GM19035 (cell line): ENCODE results near the gene LLGL1.
"Not testable (repeated sequence)": the region's sequence is repeated elsewhere in the genome, so short reads cannot be mapped to it uniquely, and the experiment has no call there.

Experiments used
- ATAC-seq: cut with Tn5 transposase; IDR thresholded peaks from one replicate; pipeline ENCODE4 v1.9.1; 2021; ENCODE audit not compliant: unreplicated experiment

Gene LLGL1

DNA sequence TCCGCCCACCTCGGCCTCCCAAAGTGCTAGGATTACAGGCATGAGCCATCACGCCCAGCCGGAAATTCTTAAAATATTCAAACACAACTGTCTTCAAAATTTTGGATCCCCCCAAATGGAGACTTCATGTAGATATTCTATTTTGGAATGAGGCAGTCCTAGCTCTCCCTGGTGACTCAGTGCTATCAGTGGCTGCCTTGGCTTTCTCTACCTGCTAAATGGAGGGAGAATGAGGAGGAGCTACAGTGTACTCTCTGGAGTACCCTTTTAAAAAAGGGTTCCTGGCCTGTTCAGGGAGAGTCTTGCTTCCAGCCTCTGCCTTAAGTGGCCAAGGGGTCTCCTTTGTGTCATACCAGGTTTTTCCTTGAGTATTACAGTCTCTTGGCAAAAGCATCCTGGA, 31.0 kb upstream of the LLGL1 start:
- ATAC-seq = no peak

DNA sequence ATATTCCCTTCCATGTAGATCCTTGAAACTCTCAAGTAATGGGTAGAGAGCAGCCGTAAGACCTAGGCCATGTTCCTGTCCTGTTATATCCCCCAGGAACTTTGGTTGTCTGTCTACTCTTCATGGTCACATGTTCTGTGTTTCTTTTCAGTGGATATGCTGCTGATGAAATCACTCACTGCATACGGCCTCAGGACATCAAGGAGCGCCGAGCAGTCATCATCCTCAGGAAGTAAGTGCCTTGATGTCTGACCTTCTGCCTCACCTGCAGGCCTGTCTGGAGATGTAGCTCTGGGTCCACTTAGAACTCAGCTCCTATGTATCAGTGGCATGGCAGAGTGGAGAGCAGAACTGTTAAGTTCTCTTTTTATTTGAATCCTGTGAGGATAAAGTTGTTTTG, 30.6 kb upstream of the LLGL1 start:
- no peak for ATAC-seq

DNA sequence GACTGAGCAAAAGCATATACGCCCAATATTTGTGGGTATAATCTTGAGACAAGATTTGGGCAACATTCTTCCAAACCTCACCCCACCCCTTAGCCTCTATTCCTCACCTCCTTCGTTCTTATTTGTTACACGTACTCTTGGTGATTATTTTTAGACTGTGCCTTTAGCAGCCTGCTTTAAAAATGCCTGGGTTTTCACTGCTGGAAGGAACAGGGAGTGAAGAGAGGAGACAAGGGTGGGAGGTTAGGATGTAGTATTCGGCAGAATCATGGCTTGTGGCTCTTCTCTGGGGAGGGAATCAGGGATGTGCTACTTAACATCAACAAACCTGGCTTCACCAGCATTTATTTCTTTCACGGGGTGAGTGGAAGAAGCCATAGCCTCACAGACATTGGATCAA, 30.2 kb upstream of the LLGL1 start:
- no peak for ATAC-seq

DNA sequence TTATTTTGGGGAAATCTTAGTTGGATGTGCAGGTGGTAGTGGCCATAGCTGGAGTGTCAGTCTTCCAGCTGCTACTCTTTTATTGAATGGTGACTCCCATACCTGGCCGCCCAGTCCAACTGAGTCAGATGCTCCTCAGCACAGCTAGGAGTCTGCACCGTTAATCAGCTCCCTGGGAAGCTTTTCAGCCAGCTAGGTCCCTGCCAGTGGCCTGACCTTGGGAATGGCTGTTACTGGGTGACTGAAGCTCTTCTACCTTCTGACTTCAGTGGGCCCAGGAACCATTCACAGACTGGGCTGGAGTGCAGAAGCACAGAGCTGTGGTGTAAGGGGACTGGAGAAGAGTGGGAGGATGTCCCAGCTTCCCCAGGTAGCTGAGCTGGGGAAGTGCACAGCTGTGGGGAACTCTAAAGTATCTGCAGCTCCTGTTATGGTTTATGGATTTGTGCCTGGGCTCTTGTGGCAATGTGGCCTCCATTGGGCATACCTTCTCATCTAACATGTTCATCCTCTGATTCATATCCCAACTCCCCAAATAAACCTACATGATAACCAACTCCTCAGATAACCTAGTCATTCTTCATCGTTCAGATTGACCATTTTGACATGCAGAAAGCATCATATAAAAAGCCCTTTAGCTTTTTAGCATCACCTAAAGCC, 27.8 kb upstream of the LLGL1 start:
- no peak for ATAC-seq

DNA sequence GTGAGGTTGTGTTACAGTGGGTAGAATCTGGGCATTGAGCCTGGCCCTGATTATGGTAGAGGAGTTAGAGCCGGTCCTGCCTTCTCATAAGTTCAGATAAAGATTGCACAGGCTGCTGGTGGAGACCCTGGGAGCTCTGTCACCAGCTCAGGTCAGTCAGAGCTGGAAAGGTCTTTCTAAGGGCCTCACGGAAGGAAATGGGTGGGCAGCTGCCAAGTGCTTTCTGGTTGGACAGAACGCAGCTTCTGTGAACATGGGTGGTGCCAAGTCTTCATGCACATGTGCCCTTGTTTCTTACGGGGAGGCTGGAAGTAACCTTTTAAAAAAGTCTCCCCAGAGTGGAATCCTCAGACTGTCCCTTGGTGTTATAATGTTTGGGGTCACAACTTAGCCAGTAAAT, 26.9 kb upstream of the LLGL1 start:
- ATAC-seq = no peak

DNA sequence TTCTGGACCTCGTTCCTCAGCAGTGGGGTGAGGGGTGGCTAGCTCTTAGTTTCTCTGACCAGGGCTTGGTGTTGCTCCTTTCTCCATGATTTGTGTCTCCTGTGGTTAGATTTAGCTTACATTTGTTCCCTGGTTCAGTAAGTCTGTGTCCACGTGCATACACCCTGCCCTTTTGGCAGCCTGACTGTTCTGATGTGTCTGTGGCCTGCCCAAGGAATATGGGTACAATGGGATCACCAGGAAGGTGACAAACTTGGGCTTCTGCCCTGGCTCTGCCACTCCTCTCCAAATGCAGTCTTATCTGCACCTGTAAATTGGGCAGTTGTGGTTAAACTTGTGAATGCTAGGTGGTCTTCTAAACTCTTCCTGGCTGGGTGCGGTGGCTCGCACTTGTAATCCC, 24.3 kb upstream of the LLGL1 start:
- no peak for ATAC-seq

DNA sequence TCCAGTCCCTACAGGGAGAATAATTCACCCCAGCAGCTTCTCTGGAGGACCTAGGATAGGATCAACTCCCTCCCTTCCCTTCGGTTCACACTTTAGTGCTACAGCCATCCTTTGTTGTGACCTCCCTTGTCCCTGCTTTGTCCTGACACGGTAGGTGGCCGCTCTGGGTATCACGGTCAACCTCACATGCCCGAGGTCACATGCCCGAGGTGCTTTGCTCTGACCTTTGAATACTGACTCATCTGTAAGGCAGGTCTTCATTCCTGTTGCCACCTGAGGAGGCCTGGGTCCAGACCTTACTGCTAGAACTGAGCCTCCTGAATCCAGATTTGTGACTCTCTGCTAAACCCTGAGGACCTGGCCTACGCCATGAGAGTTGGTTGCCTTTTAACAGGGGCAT, 22.1 kb upstream of the LLGL1 start:
- ATAC-seq = no peak

DNA sequence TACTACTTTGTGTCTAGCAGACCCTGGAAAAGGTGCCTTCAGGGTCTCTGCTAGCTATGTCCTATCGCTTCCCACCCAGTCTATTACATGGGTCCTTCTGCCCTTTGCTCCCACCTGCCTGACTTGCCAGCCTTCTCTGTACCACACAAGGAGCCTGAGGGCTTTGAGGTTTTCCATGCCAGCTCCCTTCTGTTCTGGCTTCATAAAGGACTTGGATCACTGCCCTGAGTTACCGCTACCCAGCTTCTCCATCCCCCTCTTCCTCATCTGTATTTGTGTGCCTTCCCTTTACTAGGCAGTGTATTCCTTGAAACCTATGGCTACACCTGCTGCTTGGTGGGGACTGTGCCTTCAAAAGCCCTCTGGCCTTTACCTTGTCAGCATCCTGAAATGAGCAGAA, 19.6 kb upstream of the LLGL1 start:
- ATAC-seq = no peak

DNA sequence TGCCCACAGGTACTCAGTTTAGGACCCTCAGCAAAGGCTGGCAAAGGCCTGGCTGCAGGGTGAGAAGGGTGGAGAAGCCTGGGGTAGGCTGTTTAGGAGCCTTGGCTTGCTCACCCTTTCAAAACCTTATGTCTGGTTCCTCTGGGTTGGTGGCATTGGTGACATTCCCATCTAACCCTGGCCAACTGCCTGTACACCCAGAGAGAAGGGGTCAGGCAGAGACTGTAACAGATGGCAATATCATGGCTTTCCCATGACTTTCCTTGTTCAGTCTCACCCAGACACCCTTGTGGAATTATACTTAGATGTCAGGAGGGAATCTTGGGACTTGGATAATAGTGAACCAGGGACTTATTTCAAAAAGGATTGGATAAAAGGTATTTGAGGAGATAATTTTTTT, 18.5 kb upstream of the LLGL1 start:
- ATAC-seq = no peak

DNA sequence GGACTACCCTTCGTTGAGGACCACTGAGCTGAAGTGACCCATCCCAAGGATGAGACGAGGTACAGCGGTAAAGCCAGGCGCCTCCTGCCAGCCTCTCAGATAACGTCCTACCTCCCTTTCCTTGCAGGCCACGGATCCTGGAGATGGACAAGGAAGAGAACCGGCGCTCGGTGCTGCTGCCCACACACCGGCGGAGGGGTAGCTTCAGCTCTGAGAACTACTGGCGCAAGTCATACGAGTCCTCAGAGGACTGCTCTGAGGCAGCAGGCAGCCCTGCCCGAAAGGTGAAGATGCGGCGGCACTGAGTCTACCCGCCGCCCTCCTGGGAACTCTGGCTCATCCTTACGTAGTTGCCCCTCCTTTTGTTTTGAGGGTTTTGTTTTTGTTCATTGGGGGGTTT, 17.3 kb upstream of the LLGL1 start:
- no peak for ATAC-seq

DNA sequence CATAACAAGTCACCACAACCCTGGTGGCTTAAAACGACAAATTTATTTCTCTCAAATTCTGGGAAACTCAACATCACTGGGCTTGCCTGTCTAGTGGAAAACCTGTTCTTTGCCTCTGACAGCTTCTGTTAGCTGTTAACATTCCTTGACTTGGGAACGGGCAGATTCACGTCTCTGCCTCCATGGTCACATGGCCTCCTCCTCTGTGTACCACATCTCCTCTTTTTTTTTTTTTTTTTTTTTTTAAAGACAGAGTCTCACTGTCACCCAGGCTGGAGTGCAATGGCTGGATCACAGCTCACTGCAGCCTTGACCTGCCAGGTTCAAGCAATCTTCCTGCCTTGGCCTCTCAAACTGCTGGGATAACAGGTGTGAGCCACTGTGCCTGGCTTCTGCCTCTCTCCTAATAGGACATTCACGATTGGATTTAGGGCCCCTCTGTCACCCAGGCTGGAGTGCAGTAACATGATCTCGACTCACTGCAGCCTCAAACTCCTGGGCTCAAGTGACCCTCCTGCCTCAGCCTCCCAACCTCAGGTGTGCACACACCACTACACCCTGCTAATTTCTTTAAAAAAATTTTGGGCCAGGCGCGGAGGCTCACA, 11.7 kb upstream of the LLGL1 start:
- no peak for ATAC-seq

DNA sequence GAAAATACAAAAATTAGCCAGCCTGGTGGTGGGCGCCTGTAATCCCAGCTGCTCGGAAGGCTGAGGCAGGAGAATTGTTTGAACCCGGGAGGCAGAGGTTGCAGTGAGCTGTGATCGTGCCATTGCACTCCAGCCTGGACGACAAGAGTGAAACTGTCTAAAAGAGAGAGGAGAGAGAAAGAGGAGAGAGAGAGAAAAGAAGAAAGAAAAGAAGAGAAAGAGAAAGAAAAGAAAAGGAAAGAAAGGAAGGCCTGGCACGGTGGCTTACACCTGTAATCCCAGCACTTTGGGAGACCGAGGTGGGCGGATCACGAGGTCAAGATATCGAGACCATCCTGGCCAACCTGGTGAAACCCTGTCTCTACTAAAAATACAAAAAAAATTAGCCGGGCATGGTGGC, 8.5 kb upstream of the LLGL1 start:
- not testable (repeated sequence) for ATAC-seq

DNA sequence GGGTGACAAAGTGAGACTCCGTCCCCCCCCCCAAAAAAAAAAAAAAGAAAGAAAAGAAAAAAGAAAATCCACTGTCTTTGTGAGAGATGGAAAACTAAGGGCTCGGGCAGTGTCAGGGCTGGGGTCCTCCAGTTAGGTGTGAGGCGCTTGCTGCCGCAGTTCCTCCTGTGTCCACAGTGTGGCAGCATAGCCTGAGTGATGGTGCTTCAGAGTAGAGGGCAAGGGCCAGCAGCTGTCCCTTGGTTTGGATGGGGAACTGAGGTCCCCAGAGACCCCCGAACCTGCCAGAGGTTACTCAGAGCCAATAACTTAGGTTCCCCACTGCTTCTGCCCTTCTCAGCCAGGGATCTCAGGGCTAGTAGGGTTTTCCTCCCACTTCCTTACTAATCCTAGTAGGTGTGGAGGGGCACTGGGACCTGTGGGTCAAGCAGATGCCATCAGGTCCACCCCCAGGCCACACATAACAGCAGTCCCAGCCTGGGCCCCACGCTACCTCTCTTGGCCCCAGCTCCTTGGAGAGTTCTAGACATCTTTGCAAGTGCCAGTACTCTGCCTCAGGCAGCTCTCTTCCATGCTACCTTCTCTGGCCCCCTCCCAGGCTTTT, 7.9 kb upstream of the LLGL1 start:
- ATAC-seq = no peak

DNA sequence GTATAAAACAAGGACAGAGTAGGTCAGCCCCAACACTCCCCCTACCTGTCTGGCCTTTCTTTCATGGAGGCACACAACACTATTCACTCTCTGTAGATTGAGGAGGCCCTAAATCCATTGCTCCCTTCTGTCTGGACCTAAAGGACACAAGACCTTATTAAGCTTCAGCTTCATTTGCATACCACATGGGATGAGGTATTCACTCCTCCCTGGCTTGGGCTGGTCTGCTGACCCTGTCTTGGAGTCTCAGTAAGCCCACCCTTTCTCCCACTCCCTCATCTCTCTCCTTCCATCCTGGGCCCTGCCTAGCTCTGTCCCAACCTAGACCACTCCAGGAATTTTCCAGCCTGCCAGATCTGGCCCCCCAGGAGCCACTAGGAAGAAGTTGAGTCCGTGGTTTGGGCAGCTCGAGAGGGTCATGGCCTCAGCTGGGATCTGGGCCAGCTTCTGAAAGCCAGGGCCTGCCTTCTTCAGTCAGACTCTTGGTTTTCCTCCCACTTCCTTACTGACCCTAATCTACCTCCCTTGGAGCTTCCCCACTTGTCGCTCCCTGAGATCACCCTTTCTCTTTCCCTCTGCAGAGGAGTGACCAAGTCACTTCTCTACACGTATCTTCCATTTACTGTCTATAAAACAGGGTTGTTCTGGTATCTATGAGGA, 6.5 kb upstream of the LLGL1 start:
- no peak for ATAC-seq

DNA sequence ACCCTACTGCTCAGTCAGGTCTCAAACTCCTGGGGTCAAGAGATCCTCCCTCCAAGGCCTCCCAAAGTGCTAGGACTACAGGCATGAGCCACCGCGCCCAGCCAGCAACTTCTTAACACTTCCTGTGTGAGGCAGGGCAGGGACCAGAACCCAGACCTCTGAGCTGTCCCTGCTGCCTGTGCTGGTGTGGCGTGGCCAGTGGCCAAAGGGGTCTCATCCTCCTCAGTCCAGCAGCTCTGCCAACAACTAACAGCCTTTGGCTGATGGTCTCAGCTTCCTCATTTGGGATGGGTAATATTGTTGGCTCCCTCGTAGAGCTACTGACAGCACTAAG, 1.4 kb upstream of the LLGL1 start:
- ATAC-seq = no peak

DNA sequence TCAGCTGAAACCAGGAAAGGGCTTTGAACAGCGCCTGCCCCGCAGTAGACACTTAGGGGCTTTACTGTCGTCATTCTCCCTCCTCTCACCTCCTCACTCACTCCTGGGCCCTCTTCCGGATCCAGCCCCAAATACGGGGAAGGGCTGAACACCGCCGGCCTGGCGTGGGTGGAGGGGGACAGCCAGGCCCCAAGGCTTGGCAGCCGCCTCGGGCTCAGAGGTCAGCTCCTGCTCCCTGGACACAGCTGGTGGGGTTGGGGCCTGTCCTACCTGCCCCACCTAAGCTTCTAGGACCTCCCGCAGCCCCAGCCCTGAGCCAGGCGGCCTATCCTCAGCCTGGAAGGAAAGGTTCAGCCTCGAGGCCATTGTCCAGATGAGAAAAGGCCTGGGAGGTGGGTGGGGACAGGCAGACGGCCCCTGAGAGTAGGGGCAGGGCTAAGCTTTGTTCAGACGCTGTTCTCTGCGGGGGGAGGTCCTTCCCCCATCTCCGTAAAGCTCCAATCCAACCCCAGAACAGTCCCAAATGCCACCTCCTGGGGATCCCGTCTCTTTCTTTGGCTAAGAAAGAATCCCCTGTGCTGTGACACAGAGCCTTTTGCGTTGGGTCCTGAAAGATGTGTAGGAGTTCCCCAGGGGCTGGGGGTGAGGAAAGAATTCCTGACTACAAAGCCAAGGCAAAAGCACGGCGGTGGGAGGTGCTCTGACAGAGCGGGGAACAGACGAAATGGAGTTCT, 881 bp upstream of the LLGL1 start:
- no peak for ATAC-seq

DNA sequence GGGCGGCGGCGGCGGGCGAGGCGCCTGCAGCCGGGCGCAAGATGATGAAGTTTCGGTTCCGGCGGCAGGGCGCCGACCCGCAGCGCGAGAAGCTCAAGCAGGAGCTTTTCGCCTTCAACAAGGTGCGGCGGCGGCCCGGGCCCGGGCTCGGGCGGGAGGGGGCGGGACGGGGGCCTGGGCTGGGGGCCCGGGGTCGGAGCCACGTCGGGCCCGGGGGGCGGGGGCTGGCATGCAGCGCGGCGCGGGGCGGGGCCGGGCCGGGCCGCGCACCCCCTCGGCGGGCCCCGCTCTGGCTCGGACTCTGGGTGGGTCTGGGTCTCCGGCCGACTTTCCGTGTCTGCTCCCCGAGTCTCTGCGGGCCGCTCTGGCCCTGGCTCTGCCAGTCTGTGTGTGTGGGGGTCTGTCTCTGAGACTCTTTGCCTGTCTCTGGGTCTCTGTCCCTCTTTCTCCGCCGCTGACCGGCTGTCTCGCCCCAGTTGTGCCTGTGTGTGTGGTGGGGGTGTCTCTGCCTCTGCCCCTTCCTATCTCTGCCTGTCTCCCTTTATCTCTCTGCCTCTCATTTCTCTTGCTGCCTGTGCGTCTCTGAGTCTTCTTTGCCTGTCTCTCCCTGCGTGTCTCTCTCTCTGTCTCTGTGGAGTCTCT, 328 bp downstream of the LLGL1 start:
- ATAC-seq = peak; percentile 27

DNA sequence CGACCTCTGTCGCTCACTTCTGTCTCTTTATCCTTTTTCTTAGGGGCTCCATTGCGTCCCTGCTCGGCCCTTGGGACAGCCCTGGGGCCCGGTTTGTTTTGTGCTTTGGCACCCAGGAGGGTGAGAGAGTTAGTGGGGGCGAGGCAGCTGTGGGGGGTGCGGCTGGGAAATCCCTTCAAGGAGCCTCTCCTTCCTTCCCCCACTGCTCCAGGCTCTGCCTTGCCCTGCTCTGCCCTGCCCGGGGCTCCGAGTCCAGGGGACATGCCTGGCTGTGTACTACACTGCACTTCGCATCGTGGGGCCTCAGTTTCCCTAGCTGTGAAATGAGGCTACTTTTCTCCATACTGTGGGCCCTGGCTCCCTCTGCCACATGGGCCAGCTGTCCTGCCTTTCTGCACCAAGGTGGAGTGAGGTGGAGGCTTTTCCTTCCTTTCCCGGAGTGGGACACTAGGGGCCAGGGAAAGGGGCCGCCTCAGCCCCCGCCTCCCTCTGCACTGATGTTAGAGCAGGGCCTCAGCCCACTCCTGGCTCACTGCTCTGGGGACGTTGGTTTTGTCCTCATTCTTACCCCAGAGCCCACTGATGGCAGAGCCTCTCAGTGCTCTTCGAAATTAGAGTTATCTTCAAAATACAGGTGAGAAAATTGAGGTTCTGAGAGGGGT, 980 bp downstream of the LLGL1 start:
- ATAC-seq = no peak

DNA sequence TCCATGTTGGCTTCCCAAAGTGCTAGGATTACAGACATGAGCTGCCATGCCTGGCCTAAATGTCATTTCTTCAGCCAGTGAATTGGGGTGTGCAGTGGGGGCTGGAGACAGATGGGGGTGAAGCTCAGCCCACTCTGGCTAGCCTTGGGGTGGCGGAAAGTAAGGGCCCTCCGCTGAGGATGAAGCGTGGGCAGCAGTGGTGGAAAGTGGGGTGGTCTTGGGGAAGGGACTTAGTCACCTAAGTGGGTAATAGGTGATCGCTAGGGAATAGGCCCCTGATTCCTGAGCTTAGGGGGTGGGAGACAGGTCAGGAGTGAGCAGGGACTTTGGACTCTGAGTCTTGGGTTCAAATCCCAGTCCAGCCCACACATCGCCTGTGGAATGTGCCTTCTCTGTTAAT, 2.2 kb downstream of the LLGL1 start:
- no peak for ATAC-seq

DNA sequence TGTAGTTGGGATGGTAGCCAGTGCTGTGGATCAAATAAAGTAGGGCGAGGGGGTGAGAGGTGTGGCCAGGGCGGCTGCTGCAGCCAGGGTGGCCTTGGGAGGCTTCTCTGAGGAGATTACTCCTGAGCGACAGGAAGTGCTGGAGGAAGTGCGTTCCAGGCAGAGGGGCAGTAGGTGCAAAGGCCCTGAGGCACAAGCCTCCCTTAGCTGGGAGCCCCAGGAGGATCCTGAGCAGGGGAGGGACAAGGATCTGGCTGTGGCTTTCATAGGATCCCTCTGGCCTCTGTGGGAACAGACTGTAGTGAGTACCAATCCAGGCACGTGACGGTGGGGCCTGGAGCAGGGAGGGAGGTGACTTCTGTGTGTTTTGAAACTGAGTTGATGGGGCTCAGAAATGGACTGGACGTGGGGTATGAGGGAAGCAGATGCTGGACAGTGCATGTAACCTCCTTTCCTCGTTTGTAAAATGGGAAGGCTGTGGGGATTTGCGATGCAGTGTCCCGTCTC, 2.8 kb downstream of the LLGL1 start:
- ATAC-seq = no peak

DNA sequence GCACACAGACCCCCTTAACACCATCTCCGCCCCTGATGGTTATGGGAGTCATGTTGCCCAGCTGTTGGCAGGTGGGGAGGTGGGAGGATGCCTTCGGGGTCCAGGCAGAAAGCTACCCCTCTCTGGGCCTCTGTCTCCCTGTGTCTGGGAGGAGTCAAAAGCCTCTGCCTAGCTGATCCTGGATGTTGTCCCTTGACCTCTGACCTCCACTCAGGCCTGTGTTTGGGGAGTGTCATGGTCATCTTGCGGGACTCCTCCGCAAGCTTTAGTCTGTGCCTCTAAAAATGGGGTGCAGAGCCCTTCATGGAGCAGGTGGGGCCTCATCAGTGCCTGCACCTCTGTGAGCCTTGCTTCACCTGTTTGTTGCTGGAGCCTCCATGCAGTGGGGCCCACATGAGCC, 3.8 kb downstream of the LLGL1 start:
- no peak for ATAC-seq
